K562 (cell line): Measurements from ENCODE around the gene TAS1R3. TPM values are rescaled to one million over a fixed set of nuclear protein-coding genes. Genes with fewer than 3 reads are reported as not detected.

Experiments
- DIDO1 ChIP-seq: fragments of 450-650 bp; IDR thresholded peaks from 2 replicates; pipeline ENCODE4 v1.6.1; 2016; ENCODE audit warnings: low read depth, missing biosample characterization, missing genetic modification characterization
- DMBX1 ChIP-seq: fragments of 250-450 bp; sonication (Bioruptor Pico); IDR thresholded peaks from 2 replicates; pipeline ENCODE4 v1.8.0; 2022; ENCODE audit warnings: inconsistent platforms, mild to moderate bottlenecking, moderate library complexity, borderline replicate concordance
- ETS2 ChIP-seq: IDR thresholded peaks from 2 replicates; pipeline ENCODE4 v1.6.1; 2016; ENCODE audit warnings: borderline replicate concordance, missing genetic modification characterization, mild to moderate bottlenecking, moderate library complexity, missing compliant biosample characterization; ENCODE audit not compliant: poor library complexity, severe bottlenecking
- ETV1 ChIP-seq: fragments of 450-650 bp; conservative IDR thresholded peaks from 2 replicates; pipeline ENCODE4 v1.6.1; 2016; ENCODE audit warnings: missing genetic modification characterization, control low read depth, low read depth, missing compliant biosample characterization
- ETV5 ChIP-seq: sonication (generic); formaldehyde crosslinking; IDR thresholded peaks from 2 replicates; pipeline ENCODE4 v1.4.0; 2020; ENCODE audit warnings: low read depth, mild to moderate bottlenecking, missing genetic modification reagents
- FOS ChIP-seq: IDR thresholded peaks from 3 replicates; pipeline ENCODE4 v1.6.1; 2011; ENCODE audit not compliant: insufficient read length; ENCODE audit errors: extremely low read depth
- GABPB2 ChIP-seq: fragments of 250-450 bp; sonication (Bioruptor Pico); conservative IDR thresholded peaks from 2 replicates; pipeline ENCODE4 v1.5.1; 2021; ENCODE audit warnings: mild to moderate bottlenecking
- IRF2 ChIP-seq: sonication (generic); formaldehyde crosslinking; IDR thresholded peaks from 2 replicates; pipeline ENCODE4 v1.8.1; 2022; ENCODE audit warnings: mild to moderate bottlenecking, missing genetic modification reagents
- JUND ChIP-seq, 2 experiments: IDR thresholded peaks; 2 replicates in 1 of 2; 3 replicates in 1 of 2; pipeline ENCODE4 v1.6.1; 2011; ENCODE audit warnings: borderline replicate concordance in 2 of 2, low read depth in 2 of 2, low read length in 2 of 2, improper control_type of control experiment in 1 of 2, missing biosample characterization in 1 of 2, missing genetic modification characterization in 1 of 2, missing genetic modification reagents in 1 of 2
- KHSRP ChIP-seq: fragments of 450-650 bp; IDR thresholded peaks from 2 replicates; pipeline ENCODE4 v1.6.1; 2017
- LCOR ChIP-seq: sonication (generic); formaldehyde crosslinking; IDR thresholded peaks from 2 replicates; pipeline ENCODE4 v1.8.0; 2022; ENCODE audit warnings: mild to moderate bottlenecking, missing genetic modification reagents
- MAFG ChIP-seq: fragments of 450-650 bp; conservative IDR thresholded peaks from 2 replicates; pipeline ENCODE4 v1.6.1; 2016; ENCODE audit warnings: missing genetic modification characterization, missing compliant biosample characterization
- NCOA2 ChIP-seq, 2 experiments: fragments of 450-650 bp; IDR thresholded peaks; 2 replicates each; pipeline ENCODE4 v1.6.1; 2018; ENCODE audit warnings: mild to moderate bottlenecking in 2 of 2, moderate library complexity in 1 of 2; ENCODE audit not compliant: partially characterized antibody in 2 of 2
- NCOR1 ChIP-seq: fragments of 450-650 bp; IDR thresholded peaks from 2 replicates; pipeline ENCODE4 v1.6.1; 2016; ENCODE audit warnings: mild to moderate bottlenecking, moderate library complexity
- PHF21A ChIP-seq: fragments of 450-650 bp; IDR thresholded peaks from 2 replicates; pipeline ENCODE4 v1.6.1; 2017; ENCODE audit warnings: low read depth, borderline replicate concordance
- POLR2B ChIP-seq: fragments of 450-650 bp; IDR thresholded peaks from 2 replicates; pipeline ENCODE4 v1.6.1; 2018; ENCODE audit warnings: low read depth; ENCODE audit not compliant: partially characterized antibody
- POLR2G ChIP-seq: fragments of 200-400 bp; formaldehyde crosslinking; IDR thresholded peaks from 2 replicates; pipeline ENCODE4 v1.6.1; 2017; ENCODE audit warnings: low read depth, mild to moderate bottlenecking, antibody characterized with exemption, low read length, moderate library complexity
- POLR2H ChIP-seq: IDR thresholded peaks from 2 replicates; pipeline ENCODE4 v1.6.1; 2016; ENCODE audit warnings: missing genetic modification characterization, low read depth, mild to moderate bottlenecking, control low read depth, missing compliant biosample characterization, moderate library complexity
- RUNX1 ChIP-seq: sonication (generic); IDR thresholded peaks from 2 replicates; pipeline ENCODE4 v1.6.1; 2016; ENCODE audit warnings: antibody characterized with exemption, low read depth
- SMC3 ChIP-seq: conservative IDR thresholded peaks from 2 replicates; pipeline ENCODE4 v1.6.1; 2011; ENCODE audit warnings: low read depth, low read length, improper control_type of control experiment; ENCODE audit not compliant: insufficient read depth
- TAF7 ChIP-seq: fragments of 450-650 bp; IDR thresholded peaks from 2 replicates; pipeline ENCODE4 v1.6.1; 2016; ENCODE audit warnings: missing genetic modification characterization, missing compliant biosample characterization
- TCF7 ChIP-seq: sonication (generic); IDR thresholded peaks from 2 replicates; pipeline ENCODE4 v1.6.1; 2016; ENCODE audit warnings: antibody characterized with exemption, borderline replicate concordance
- ZFPM2 ChIP-seq: fragments of 250-450 bp; sonication (Bioruptor Pico); IDR thresholded peaks from 2 replicates; pipeline ENCODE4 v1.5.1; 2022; ENCODE audit warnings: mild to moderate bottlenecking
- ZNF77 ChIP-seq: fragments of 250-450 bp; sonication (Bioruptor Pico); IDR thresholded peaks from 2 replicates; pipeline ENCODE4 v1.5.0; 2020
- polyA plus RNA-seq, 8 experiments: library from polyadenylated mRNA; depleted of rRNA in 4 of 8; stranded (reverse) in 5 of 8; unstranded in 3 of 8; fragments of >200 nt; fragmentation: Nextera tagmentation in 2 of 8; fragmentation: Illumina TruSeq in 1 of 8; extraction: Ambion mirVana in 2 of 8; extraction: Trizol in 1 of 8; gene quantifications; 2 replicates each; pipeline versions ENCODE4 v1.2.1 to v1.2.3, GENCODE V29; 2011 to 2014; ENCODE audit warnings: inconsistent platforms in 1 of 8, missing spikeins in 1 of 8
- total RNA-seq, 7 experiments: library from RNA; depleted of rRNA in 6 of 7; stranded (reverse); fragments of >200 nt in 6 of 7; fragmentation: Illumina TruSeq in 2 of 7; extraction: Trizol in 2 of 7; gene quantifications; 2 replicates each; pipeline versions ENCODE4 v1.2.1 to v1.2.3, GENCODE V29; 2011 to 2021; ENCODE audit warnings: low replicate concordance in 1 of 7
- TF ChIP-seq, protein P1 (sequence below): fragments of 250-450 bp; sonication (Bioruptor Pico); IDR thresholded peaks from 2 replicates; pipeline ENCODE4 v1.4.0; 2020; ENCODE audit warnings: mild to moderate bottlenecking, moderate library complexity

The TAS1R3 gene
- total and polyA plus RNA-seq, 9 of the 15 experiments (the other 6 are each of a cell fraction or from before 2014, with no cell fraction given): 0.07 to 0.13 TPM; not detected in 7

DNA sequence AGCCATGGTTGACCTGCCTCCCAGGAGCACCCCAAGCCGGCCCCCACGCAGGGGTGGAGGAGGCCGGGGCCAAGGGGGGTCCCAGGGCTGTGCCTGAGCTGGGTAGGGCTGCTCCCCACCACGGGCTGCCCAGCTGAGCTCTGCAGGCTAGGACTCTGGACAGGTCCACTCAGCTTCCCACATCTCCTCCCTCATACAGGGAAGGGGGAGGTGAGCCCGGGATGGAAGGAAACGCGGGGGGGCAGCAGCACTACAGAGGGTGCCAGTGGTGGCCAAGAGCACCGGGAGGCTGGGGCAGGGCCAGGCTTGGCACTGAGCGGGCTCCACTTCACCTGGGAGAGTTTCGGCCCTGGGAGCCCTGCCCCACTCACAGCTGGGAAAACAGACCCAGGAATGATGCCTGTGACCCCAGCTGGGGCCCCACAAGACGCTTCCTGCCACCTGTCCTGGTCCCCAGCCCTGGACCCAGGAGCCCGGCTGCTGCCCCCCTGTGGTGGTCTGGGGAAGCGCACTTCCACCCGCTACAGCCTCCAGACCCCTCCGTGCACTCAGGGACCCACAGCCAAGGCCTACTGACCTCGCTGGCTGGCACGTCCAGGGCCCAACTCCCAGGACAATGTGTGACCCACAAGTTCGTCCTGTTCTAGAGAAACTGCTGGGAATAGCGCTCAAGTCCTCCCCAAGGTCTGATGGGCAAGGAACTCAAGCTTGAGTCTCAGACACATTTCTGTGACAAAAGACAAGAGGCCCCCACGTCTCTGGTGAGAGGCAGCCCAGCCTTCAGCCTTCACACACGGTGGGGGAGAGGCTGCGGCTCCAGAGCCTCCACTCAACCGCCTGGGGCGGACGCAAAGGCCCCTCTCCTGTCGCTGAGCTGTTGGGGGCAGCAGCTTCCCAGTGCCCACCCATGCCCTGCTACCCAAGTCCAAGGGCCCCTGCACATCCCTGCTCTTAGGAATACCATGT lies 40.9 kb downstream of the TAS1R3 start (continued):
- no peak for TF ChIP-seq ETS2
- no peak for TF ChIP-seq POLR2H
- TF ChIP-seq ZFPM2 (CRISPR knock-in tag): no peak
- no peak for TF ChIP-seq GABPB2
- TF ChIP-seq KHSRP: no peak
- no peak for TF ChIP-seq RUNX1
- no peak for TF ChIP-seq DMBX1 (CRISPR knock-in tag)
- TF ChIP-seq MAFG (tag): no peak
- no peak for TF ChIP-seq PHF21A
- TF ChIP-seq, protein P1, sequence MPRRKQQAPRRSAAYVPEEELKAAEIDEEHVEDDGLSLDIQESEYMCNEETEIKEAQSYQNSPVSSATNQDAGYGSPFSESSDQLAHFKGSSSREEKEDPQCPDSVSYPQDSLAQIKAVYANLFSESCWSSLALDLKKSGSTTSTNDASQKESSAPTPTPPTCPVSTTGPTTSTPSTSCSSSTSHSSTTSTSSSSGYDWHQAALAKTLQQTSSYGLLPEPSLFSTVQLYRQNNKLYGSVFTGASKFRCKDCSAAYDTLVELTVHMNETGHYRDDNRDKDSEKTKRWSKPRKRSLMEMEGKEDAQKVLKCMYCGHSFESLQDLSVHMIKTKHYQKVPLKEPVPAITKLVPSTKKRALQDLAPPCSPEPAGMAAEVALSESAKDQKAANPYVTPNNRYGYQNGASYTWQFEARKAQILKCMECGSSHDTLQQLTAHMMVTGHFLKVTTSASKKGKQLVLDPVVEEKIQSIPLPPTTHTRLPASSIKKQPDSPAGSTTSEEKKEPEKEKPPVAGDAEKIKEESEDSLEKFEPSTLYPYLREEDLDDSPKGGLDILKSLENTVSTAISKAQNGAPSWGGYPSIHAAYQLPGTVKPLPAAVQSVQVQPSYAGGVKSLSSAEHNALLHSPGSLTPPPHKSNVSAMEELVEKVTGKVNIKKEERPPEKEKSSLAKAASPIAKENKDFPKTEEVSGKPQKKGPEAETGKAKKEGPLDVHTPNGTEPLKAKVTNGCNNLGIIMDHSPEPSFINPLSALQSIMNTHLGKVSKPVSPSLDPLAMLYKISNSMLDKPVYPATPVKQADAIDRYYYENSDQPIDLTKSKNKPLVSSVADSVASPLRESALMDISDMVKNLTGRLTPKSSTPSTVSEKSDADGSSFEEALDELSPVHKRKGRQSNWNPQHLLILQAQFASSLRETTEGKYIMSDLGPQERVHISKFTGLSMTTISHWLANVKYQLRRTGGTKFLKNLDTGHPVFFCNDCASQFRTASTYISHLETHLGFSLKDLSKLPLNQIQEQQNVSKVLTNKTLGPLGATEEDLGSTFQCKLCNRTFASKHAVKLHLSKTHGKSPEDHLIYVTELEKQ (CRISPR knock-in tag): no peak
- TF ChIP-seq IRF2 (CRISPR knock-in tag): no peak
- TF ChIP-seq TCF7: no peak
- no peak for TF ChIP-seq NCOA2 (IDR thresholded peaks at IDR 0.05; ENCODE audit: partially characterized antibody in 2 of 2)
- TF ChIP-seq FOS: no peak
- TF ChIP-seq POLR2B: no peak
- no peak for TF ChIP-seq DIDO1
- peak; percentile 11; the same call in 1 of the 2 replicates for TF ChIP-seq JUND (IDR thresholded peaks at IDR 0.05; ENCODE audit: borderline replicate concordance, low read depth, low read length)
- no peak for TF ChIP-seq JUND (tag; IDR thresholded peaks at IDR 0.05; ENCODE audit: borderline replicate concordance, low read depth, low read length)
- no peak for TF ChIP-seq NCOR1
- TF ChIP-seq LCOR: 0 out of 2 replicates have a peak, but pooled peaks have one; percentile 36
- no peak for TF ChIP-seq ZNF77
- TF ChIP-seq ETV1: no peak; the same call in 1 of the 2 replicates
- peak; percentile 37 for TF ChIP-seq POLR2G
- peak; percentile 29; the same call in 1 of the 2 replicates for TF ChIP-seq ETV5
- no peak for TF ChIP-seq TAF7 (tag)
- TF ChIP-seq SMC3: peak; percentile 88
